Activated naive CD4-positive, alpha-beta T cell treated with anti-CD3 and anti-CD28 coated beads, Interleukin-2, amount 50 U/mL, for 24 hours (primary cell): ENCODE results near the gene TAS2R42.

Source experiments
- H3K27ac Mint-ChIP-seq: one replicate; pipeline ENCODE4 v1.8.0; 2021; ENCODE audit warnings: mild to moderate bottlenecking, mixed read lengths
- H3K27me3 Mint-ChIP-seq: one replicate; pipeline ENCODE4 v1.8.0; 2021; ENCODE audit warnings: mixed read lengths
- H3K36me3 Mint-ChIP-seq: one replicate; pipeline ENCODE4 v1.8.0; 2021; ENCODE audit warnings: mixed read lengths
- H3K4me1 Mint-ChIP-seq: one replicate; pipeline ENCODE4 v1.8.0; 2021; ENCODE audit warnings: mixed read lengths
- H3K4me3 Mint-ChIP-seq: one replicate; pipeline ENCODE4 v1.8.0; 2021; ENCODE audit warnings: mild to moderate bottlenecking, mixed read lengths
- H3K9me3 Mint-ChIP-seq: one replicate; pipeline ENCODE4 v1.8.0; 2021; ENCODE audit warnings: mixed read lengths

TAS2R42 gene

GRCh38 chr12:11186837-11187236 lies at the start of gene TAS2R42:
TSS of gene TAS2R42 (minus strand) at chr12:11186937. CDS start at chr12:11186937, 0 bp downstream.
- H3K9me3 Mint-ChIP-seq, result no peaks in the 10 kb centered on the region
- H3K4me3 Mint-ChIP-seq, result no peak within 1 kb of the TSS
- peaks cover 9% of the 10 kb centered on the region for H3K36me3 Mint-ChIP-seq
- H3K4me1 Mint-ChIP-seq, result no peaks in the 10 kb centered on the region
- H3K27me3 Mint-ChIP-seq, result no peaks in the 10 kb centered on the region
- no peak within 1 kb of the TSS for H3K27ac Mint-ChIP-seq

GRCh38 chr12:11233532-11233931 lies 46.8 kb upstream of the TAS2R42 start:
- no peak overlapping the region for H3K27ac Mint-ChIP-seq
- no peaks in the 10 kb centered on the region for H3K27me3 Mint-ChIP-seq

GRCh38 chr12:11228296-11228879 lies 41.7 kb upstream of the TAS2R42 start:
- Mint-ChIP-seq H3K9me3 (no peaks in the 10 kb centered on the region), H3K36me3 (peaks cover 4% of the 10 kb centered on the region), H3K4me3 (no peak overlapping the region), H3K27me3 (no peaks in the 10 kb centered on the region), H3K27ac (no peak overlapping the region), H3K4me1 (no peaks in the 10 kb centered on the region)

More at GRCh38 chr12:11233532-11233931, 46.8 kb upstream of the TAS2R42 start:
- H3K4me3 Mint-ChIP-seq, result no peak overlapping the region
- no peaks in the 10 kb centered on the region for H3K4me1 Mint-ChIP-seq
- H3K36me3 Mint-ChIP-seq, result peaks cover 16% of the 10 kb centered on the region
- no peaks in the 10 kb centered on the region for H3K9me3 Mint-ChIP-seq

- H3K36me3 Mint-ChIP-seq, result peaks cover 4% of the 10 kb centered on the region
- no peak overlapping the region for H3K27ac Mint-ChIP-seq
- no peaks in the 10 kb centered on the region for H3K27me3 Mint-ChIP-seq
- H3K4me1 Mint-ChIP-seq, result no peaks in the 10 kb centered on the region
- H3K9me3 Mint-ChIP-seq, result no peaks in the 10 kb centered on the region
- no peak overlapping the region for H3K4me3 Mint-ChIP-seq
Observed at GRCh38 chr12:11227373-11227772, 40.6 kb upstream of the TAS2R42 start.

- peaks cover 3% of the 10 kb centered on the region for H3K9me3 Mint-ChIP-seq
- H3K27ac Mint-ChIP-seq, result no peak overlapping the region
- no peaks in the 10 kb centered on the region for H3K4me1 Mint-ChIP-seq
- H3K27me3 Mint-ChIP-seq, result no peaks in the 10 kb centered on the region
- peaks cover 13% of the 10 kb centered on the region for H3K36me3 Mint-ChIP-seq
- no peak overlapping the region for H3K4me3 Mint-ChIP-seq
Observed at GRCh38 chr12:11209113-11209512, 22.4 kb upstream of the TAS2R42 start.

- Mint-ChIP-seq H3K4me1 (no peaks in the 10 kb centered on the region), H3K36me3 (peaks cover 5% of the 10 kb centered on the region), H3K27me3 (no peaks in the 10 kb centered on the region), H3K27ac (no peak overlapping the region), H3K4me3 (no peak overlapping the region), H3K9me3 (no peaks in the 10 kb centered on the region)
Observed at GRCh38 chr12:11204173-11204572, 17.4 kb upstream of the TAS2R42 start.

GRCh38 chr12:11202811-11203210 lies 16.1 kb upstream of the TAS2R42 start:
- Mint-ChIP-seq H3K4me3 (no peak overlapping the region), H3K27me3 (no peaks in the 10 kb centered on the region), H3K9me3 (no peaks in the 10 kb centered on the region), H3K4me1 (no peaks in the 10 kb centered on the region), H3K36me3 (peaks cover 5% of the 10 kb centered on the region), H3K27ac (no peak overlapping the region)

- Mint-ChIP-seq H3K36me3 (no peaks in the 10 kb centered on the region), H3K27me3 (no peaks in the 10 kb centered on the region), H3K4me3 (no peak overlapping the region), H3K27ac (no peak overlapping the region), H3K4me1 (no peaks in the 10 kb centered on the region), H3K9me3 (no peaks in the 10 kb centered on the region)
Observed at GRCh38 chr12:11183011-11183410, 3.7 kb downstream of the TAS2R42 start.

GRCh38 chr12:11182529-11182928 lies 4.2 kb downstream of the TAS2R42 start:
- Mint-ChIP-seq H3K36me3 (no peaks in the 10 kb centered on the region), H3K27me3 (no peaks in the 10 kb centered on the region), H3K4me1 (no peaks in the 10 kb centered on the region), H3K9me3 (no peaks in the 10 kb centered on the region), H3K4me3 (no peak overlapping the region), H3K27ac (no peak overlapping the region)

GRCh38 chr12:11178250-11178649 lies 8.5 kb downstream of the TAS2R42 start:
- H3K27me3 Mint-ChIP-seq, result no peaks in the 10 kb centered on the region
- H3K4me1 Mint-ChIP-seq, result peaks cover 23% of the 10 kb centered on the region
- H3K36me3 Mint-ChIP-seq, result peaks cover 9% of the 10 kb centered on the region
- no peak overlapping the region for H3K27ac Mint-ChIP-seq
- no peaks in the 10 kb centered on the region for H3K9me3 Mint-ChIP-seq
- no peak overlapping the region for H3K4me3 Mint-ChIP-seq

- Mint-ChIP-seq H3K36me3 (peaks cover 24% of the 10 kb centered on the region), H3K27me3 (no peaks in the 10 kb centered on the region), H3K4me3 (no peak overlapping the region), H3K4me1 (peaks cover 59% of the 10 kb centered on the region), H3K9me3 (no peaks in the 10 kb centered on the region), H3K27ac (no peak overlapping the region)
Observed at GRCh38 chr12:11174022-11174421, 12.7 kb downstream of the TAS2R42 start.

GRCh38 chr12:11171969-11172675 lies 14.6 kb downstream of the TAS2R42 start:
- peaks cover 31% of the 10 kb centered on the region for H3K36me3 Mint-ChIP-seq
- H3K27me3 Mint-ChIP-seq, result no peaks in the 10 kb centered on the region
- peaks cover 78% of the 10 kb centered on the region for H3K4me1 Mint-ChIP-seq
- peak overlapping the region; percentile 100 for H3K27ac Mint-ChIP-seq
- no peaks in the 10 kb centered on the region for H3K9me3 Mint-ChIP-seq
- H3K4me3 Mint-ChIP-seq, result peak overlapping the region; percentile 98

GRCh38 chr12:11171145-11171968 lies 15.4 kb downstream of the TAS2R42 start, which contains the start of gene SMIM10L1:
TSS of gene SMIM10L1 (plus strand) at chr12:11171194. CDS start at chr12:11171357, 163 bp downstream.
- Mint-ChIP-seq H3K27ac (peak within 1 kb of the TSS; percentile 100), H3K4me3 (peak within 1 kb of the TSS; percentile 98), H3K36me3 (peaks cover 31% of the 10 kb centered on the region), H3K9me3 (no peaks in the 10 kb centered on the region), H3K27me3 (no peaks in the 10 kb centered on the region), H3K4me1 (peaks cover 84% of the 10 kb centered on the region)

GRCh38 chr12:11170810-11171144 lies 16.0 kb downstream of the TAS2R42 start:
- Mint-ChIP-seq H3K27me3 (no peaks in the 10 kb centered on the region), H3K36me3 (peaks cover 29% of the 10 kb centered on the region), H3K27ac (peak overlapping the region; percentile 96), H3K9me3 (no peaks in the 10 kb centered on the region), H3K4me3 (peak overlapping the region; percentile 98), H3K4me1 (peaks cover 84% of the 10 kb centered on the region)

GRCh38 chr12:11166300-11166699 lies 20.4 kb downstream of the TAS2R42 start:
- no peaks in the 10 kb centered on the region for H3K9me3 Mint-ChIP-seq
- peaks cover 35% of the 10 kb centered on the region for H3K36me3 Mint-ChIP-seq
- H3K4me1 Mint-ChIP-seq, result peaks cover 88% of the 10 kb centered on the region
- no peaks in the 10 kb centered on the region for H3K27me3 Mint-ChIP-seq
- H3K4me3 Mint-ChIP-seq, result no peak overlapping the region
- H3K27ac Mint-ChIP-seq, result no peak overlapping the region

GRCh38 chr12:11164384-11164783 lies 22.4 kb downstream of the TAS2R42 start:
- no peaks in the 10 kb centered on the region for H3K27me3 Mint-ChIP-seq
- H3K4me3 Mint-ChIP-seq, result no peak overlapping the region
- H3K27ac Mint-ChIP-seq, result no peak overlapping the region
- peaks cover 92% of the 10 kb centered on the region for H3K4me1 Mint-ChIP-seq
- H3K9me3 Mint-ChIP-seq, result no peaks in the 10 kb centered on the region
- peaks cover 38% of the 10 kb centered on the region for H3K36me3 Mint-ChIP-seq
